Medulla oblongata (tissue), 1 donor: Measurements from ENCODE around the gene TENT5C.

Experiments
- DNase-seq: peaks from one replicate; pipeline ENCODE4 v3.0.0-alpha.2; 2015; ENCODE audit errors: extremely low spot score

TENT5C gene

DNA sequence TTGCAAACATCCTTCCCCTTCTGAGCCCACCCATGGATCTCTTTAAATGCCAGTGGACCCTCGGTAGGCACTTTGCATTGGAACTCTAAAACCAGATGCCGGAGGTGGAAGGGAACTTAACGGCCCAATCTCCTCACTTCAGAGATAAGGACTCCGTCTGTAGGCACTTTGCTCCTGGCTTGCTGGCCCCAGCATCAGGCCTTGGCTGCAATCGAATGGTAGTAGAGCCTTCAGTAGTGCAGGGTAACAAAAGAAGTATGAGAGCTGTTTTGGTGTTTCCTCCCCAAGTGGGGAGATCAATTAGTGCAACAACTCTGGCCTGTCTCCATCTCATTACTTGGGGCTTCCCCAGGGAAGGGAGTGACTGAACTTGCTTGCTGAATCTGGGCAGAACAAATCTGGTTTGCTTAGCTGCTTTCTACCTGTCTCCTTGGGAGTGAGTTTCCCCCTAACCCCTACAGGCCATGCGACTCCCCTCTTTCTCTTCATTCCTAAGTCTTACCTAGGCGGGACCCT, 70.8 kb downstream of the TENT5C start:
- no peak for DNase-seq
